CD14-positive monocyte (primary cell): ENCODE measurements around the gene WDR20. TPM values are rescaled to one million over a fixed set of nuclear protein-coding genes. Genes with fewer than 3 reads are reported as not detected.

ENCODE experiments used
- DNase-seq, 3 donors: peaks; one replicate each; pipeline ENCODE4 v3.0.0-alpha.2; 2011 to 2022
- H2AFZ ChIP-seq: 2 replicates; pipeline ENCODE4 v1.6.0; 2012; ENCODE audit warnings: mild to moderate bottlenecking, low read depth, low read length, inconsistent platforms; ENCODE audit not compliant: insufficient read depth, poor library complexity, severe bottlenecking
- H3K27ac ChIP-seq, 2 donors: 1 replicate in 1 of 2; 2 replicates in 1 of 2; pipeline ENCODE4 v1.5.1; 2012 to 2013; ENCODE audit warnings: low read length in 2 of 2, control low read depth in 1 of 2, inconsistent platforms in 1 of 2, low read depth in 1 of 2, mild to moderate bottlenecking in 1 of 2
- H3K27me3 ChIP-seq, 2 donors: one replicate each; pipeline versions ENCODE4 v1.6.0 to v1.6.1; 2011 to 2013; ENCODE audit warnings: low read length in 2 of 2; ENCODE audit not compliant: control insufficient read depth in 2 of 2, insufficient read depth in 2 of 2
- H3K36me3 ChIP-seq, 2 donors: replicated peaks in 1 of 2; 1 replicate in 1 of 2; 2 replicates in 1 of 2; pipeline versions ENCODE4 v1.5.1 to v1.6.1; 2012 to 2013; ENCODE audit warnings: low read length in 2 of 2, control low read depth in 1 of 2, inconsistent platforms in 1 of 2, mild to moderate bottlenecking in 1 of 2; ENCODE audit not compliant: insufficient read depth in 2 of 2, control insufficient read depth in 1 of 2
- H3K4me1 ChIP-seq, 2 donors: 1 replicate in 1 of 2; 2 replicates in 1 of 2; pipeline versions ENCODE4 v1.5.1 to v1.6.1; 2012 to 2013; ENCODE audit warnings: low read length in 2 of 2, control low read depth in 1 of 2, inconsistent platforms in 1 of 2, mild to moderate bottlenecking in 1 of 2, moderate library complexity in 1 of 2; ENCODE audit not compliant: insufficient read depth in 2 of 2, control insufficient read depth in 1 of 2
- H3K4me2 ChIP-seq: replicated peaks from 2 replicates; pipeline ENCODE3; 2012; ENCODE audit warnings: low read length, moderate library complexity, mild to moderate bottlenecking; ENCODE audit not compliant: poor library complexity, severe bottlenecking; ENCODE audit errors: extremely low read depth
- H3K4me3 ChIP-seq, 3 experiments: fragments of 200-600 bp in 1 of 3; sonication (generic) in 1 of 3; replicated peaks in 1 of 3; 1 replicate in 2 of 3; 2 replicates in 1 of 3; pipeline ENCODE4 v1.5.1; 2011 to 2013; ENCODE audit warnings: low read length in 3 of 3, mild to moderate bottlenecking in 3 of 3, control low read depth in 2 of 3, low read depth in 2 of 3, inconsistent platforms in 1 of 3, moderate library complexity in 1 of 3
- H3K79me2 ChIP-seq: 2 replicates; pipeline ENCODE4 v1.6.0; 2012; ENCODE audit warnings: mild to moderate bottlenecking, control low read depth, inconsistent platforms, low read length, moderate library complexity; ENCODE audit not compliant: insufficient read depth
- H3K9ac ChIP-seq: 2 replicates; pipeline ENCODE4 v1.6.0; 2017; ENCODE audit warnings: low read length, mild to moderate bottlenecking; ENCODE audit not compliant: insufficient read depth, poor library complexity, severe bottlenecking
- H3K9me3 ChIP-seq, 2 donors: replicated peaks in 1 of 2; 1 replicate in 1 of 2; 2 replicates in 1 of 2; pipeline versions ENCODE4 v1.5.1 to v1.6.1; 2012 to 2013; ENCODE audit warnings: low read length in 2 of 2, control low read depth in 1 of 2; ENCODE audit not compliant: control insufficient read depth in 1 of 2, insufficient read depth in 1 of 2
- H4K20me1 ChIP-seq: 2 replicates; pipeline ENCODE4 v1.6.0; 2012; ENCODE audit warnings: mild to moderate bottlenecking, low read length, control low read depth, moderate library complexity; ENCODE audit not compliant: insufficient read depth
- H3K27ac Mint-ChIP-seq, 7 donors: one replicate each; pipeline ENCODE4 v1.8.0; 2020; ENCODE audit warnings: mild to moderate bottlenecking in 7 of 7, mixed read lengths in 7 of 7, moderate library complexity in 6 of 7, inconsistent platforms in 2 of 7
- H3K27me3 Mint-ChIP-seq, 3 donors: one replicate each; pipeline ENCODE4 v1.8.0; 2021 to 2022; ENCODE audit warnings: low read depth in 3 of 3, mild to moderate bottlenecking in 3 of 3, mixed read lengths in 3 of 3, moderate library complexity in 3 of 3, inconsistent platforms in 1 of 3
- H3K36me3 Mint-ChIP-seq, 2 donors: one replicate each; pipeline ENCODE4 v1.8.0; 2020; ENCODE audit warnings: mixed read lengths in 2 of 2, inconsistent platforms in 1 of 2, mild to moderate bottlenecking in 1 of 2
- H3K4me1 Mint-ChIP-seq: one replicate; pipeline ENCODE4 v1.8.0; 2020; ENCODE audit warnings: mild to moderate bottlenecking, mixed read lengths
- H3K4me3 Mint-ChIP-seq, 2 donors: one replicate each; pipeline ENCODE4 v1.8.0; 2020; ENCODE audit warnings: mild to moderate bottlenecking in 2 of 2, mixed read lengths in 2 of 2, moderate library complexity in 1 of 2
- H3K9me3 Mint-ChIP-seq, 7 donors: one replicate each; pipeline ENCODE4 v1.8.0; 2020 to 2022; ENCODE audit warnings: mixed read lengths in 7 of 7, mild to moderate bottlenecking in 6 of 7, moderate library complexity in 6 of 7, inconsistent platforms in 2 of 7
- WGBS: methylation state at CpG from one replicate; pipeline ENCODE4 v1.1.5; 2013; ENCODE audit warnings: missing lambda C conversion rate; ENCODE audit not compliant: insufficient coverage; 5-methylcytosine and 5-hydroxymethylcytosine counted together
- intact Hi-C, 2 donors: fragments of 100-400 bp; cut with micrococcal nuclease; formaldehyde crosslinking; loops; one replicate each; pipeline versions ENCODE4 v1.15.0 to v1.15.1; 2023
- polyA plus RNA-seq, 3 donors: library from polyadenylated mRNA; depleted of rRNA in 1 of 3; unstranded in 2 of 3; stranded (reverse) in 1 of 3; fragments of 300-500 nt in 2 of 3; fragments of >200 nt in 1 of 3; fragmentation: Illumina TruSeq in 2 of 3; gene quantifications; 1 replicate in 2 of 3; 2 replicates in 1 of 3; pipeline ENCODE4 v1.2.3, GENCODE V29; 2012 to 2021
- TF ChIP-seq, protein P1 (sequence below): fragments of 200-600 bp; IDR thresholded peaks from one replicate; pipeline ENCODE4 v1.8.0; 2022; ENCODE audit warnings: antibody characterized with exemption, mild to moderate bottlenecking

WDR20 gene
- polyA plus RNA-seq, 3 donors, result 7.4 to 13.3 (median 9.0) TPM

DNA sequence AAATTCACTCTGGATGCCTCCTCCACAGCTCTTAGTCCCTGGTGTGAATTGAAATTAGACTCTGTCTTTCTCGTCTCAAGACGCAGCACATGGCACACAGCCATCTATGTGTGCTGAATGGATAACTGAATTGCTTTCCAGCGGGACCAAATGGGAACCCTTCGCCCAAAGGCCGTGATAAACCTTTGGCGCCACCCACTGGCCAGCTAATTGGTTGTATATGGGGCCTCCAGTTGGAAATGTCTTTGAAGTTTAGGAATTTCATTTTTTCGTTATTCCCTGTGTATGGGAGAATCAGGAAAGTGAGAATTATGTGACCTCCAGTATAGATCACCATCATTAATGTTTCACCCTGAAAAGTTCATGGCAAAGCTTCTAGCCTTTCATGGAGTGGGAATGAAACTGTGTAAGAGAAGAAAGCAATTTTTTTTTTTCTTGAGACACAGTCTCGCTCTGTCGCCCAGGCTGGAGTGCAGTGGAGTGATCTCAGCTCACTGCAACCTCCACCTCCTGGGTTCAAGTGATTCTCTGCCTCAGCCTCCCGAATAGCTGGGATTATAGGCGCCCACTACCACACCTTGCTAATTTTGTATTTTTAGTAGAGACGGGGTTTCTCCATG lies 43.0 kb upstream of the WDR20 start:
- Mint-ChIP-seq H3K4me3 (no peak overlapping the region), H3K4me1 (peaks cover 2% of the 10 kb centered on the region), H3K36me3 (no peaks in the 10 kb centered on the region), H3K27ac (peak overlapping the region in 1 of 7 donors; percentile 4), H3K27me3 (peaks cover 5 to 16% (median 10%) of the 10 kb centered on the region in 3 donors), H3K9me3 (no peaks in the 10 kb centered on the region)
- Histone ChIP-seq H3K9ac (no peak overlapping the region), H3K4me2 (no peak overlapping the region), H3K9me3 (no peaks in the 10 kb centered on the region), H4K20me1 (no peaks in the 10 kb centered on the region), H3K27ac (no peak overlapping the region), H3K27me3 (peaks cover 0 to 9% of the 10 kb centered on the region in 2 donors), H3K79me2 (no peaks in the 10 kb centered on the region), H3K36me3 (no peaks in the 10 kb centered on the region), H3K4me1 (no peaks in the 10 kb centered on the region), H2AFZ (no peak overlapping the region), H3K4me3 (no peak overlapping the region)
- TF ChIP-seq, protein P1, sequence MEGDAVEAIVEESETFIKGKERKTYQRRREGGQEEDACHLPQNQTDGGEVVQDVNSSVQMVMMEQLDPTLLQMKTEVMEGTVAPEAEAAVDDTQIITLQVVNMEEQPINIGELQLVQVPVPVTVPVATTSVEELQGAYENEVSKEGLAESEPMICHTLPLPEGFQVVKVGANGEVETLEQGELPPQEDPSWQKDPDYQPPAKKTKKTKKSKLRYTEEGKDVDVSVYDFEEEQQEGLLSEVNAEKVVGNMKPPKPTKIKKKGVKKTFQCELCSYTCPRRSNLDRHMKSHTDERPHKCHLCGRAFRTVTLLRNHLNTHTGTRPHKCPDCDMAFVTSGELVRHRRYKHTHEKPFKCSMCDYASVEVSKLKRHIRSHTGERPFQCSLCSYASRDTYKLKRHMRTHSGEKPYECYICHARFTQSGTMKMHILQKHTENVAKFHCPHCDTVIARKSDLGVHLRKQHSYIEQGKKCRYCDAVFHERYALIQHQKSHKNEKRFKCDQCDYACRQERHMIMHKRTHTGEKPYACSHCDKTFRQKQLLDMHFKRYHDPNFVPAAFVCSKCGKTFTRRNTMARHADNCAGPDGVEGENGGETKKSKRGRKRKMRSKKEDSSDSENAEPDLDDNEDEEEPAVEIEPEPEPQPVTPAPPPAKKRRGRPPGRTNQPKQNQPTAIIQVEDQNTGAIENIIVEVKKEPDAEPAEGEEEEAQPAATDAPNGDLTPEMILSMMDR, result peak; percentile 87
- intact Hi-C loops, result loop anchor here (2.0 to 10.0 kb wide), 3 partner anchors 34 to 134 kb away; partner anchors contain the start of gene DYNC1H1 (in 1 of the 2)
- DNase-seq, result peak; percentile 42 to 70 (median 60)
- WGBS, result 0% methylated on average over 6 of the region's 12 CpGs

DNA sequence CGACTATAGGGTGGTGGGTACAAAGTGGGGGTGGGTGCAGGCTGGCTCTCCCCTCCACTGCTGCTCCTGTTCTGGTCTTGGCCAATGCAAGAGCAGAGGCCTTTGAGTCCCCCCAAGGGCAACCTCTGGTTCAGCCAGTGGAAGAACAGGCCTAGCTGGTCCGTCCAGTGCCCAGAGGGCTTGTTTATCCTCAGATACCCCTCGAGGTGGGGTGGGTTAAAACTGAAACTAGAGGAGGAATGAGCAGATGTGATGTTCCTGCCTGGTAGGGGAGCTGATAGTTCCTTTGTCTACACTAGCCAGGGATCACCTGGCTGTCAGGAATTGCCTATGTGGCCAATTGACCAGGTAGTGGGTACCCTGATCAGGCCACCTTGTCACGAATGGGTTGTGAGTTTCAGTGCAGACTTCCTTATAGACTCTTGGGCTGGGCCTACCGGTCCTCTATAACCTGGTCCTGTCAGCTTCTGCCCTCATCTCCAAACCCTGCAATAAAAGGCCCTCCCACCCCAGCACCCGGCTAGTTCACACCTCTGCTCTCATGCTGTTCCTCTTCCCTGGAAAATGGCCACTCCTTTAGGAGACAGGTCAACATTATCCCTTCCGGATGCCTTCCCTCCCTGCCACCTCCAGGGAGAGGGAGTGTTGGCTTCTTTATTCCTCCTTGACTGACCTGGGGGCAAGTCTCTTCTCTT lies 42.1 kb upstream of the WDR20 start:
- WGBS, result 73% methylated on average over 5 of the region's 7 CpGs
- H3K4me3 ChIP-seq, result no peak overlapping the region
- H3K9me3 ChIP-seq, result no peaks in the 10 kb centered on the region
- H3K36me3 ChIP-seq, result no peaks in the 10 kb centered on the region
- no peak overlapping the region for H3K27ac ChIP-seq
- Mint-ChIP-seq H3K27me3 (peaks cover 5 to 16% (median 10%) of the 10 kb centered on the region in 3 donors), H3K27ac (no peak overlapping the region), H3K36me3 (no peaks in the 10 kb centered on the region), H3K4me1 (peaks cover 2% of the 10 kb centered on the region), H3K9me3 (peaks cover 0 to 1% (median 0%) of the 10 kb centered on the region in 7 donors), H3K4me3 (no peak overlapping the region)
- no peak overlapping the region for H3K4me2 ChIP-seq
- no peak overlapping the region for H2AFZ ChIP-seq
- H4K20me1 ChIP-seq, result no peaks in the 10 kb centered on the region
- H3K79me2 ChIP-seq, result no peaks in the 10 kb centered on the region
- intact Hi-C loops, result loop anchor here (2.0 to 10.0 kb wide), 3 partner anchors 35 to 135 kb away; partner anchors contain the start of gene DYNC1H1 (in 1 of the 2)
- DNase-seq, result no peak
- no peak overlapping the region for H3K9ac ChIP-seq
- peaks cover 0 to 9% of the 10 kb centered on the region in 2 donors for H3K27me3 ChIP-seq
- H3K4me1 ChIP-seq, result peaks cover 0 to under 1% of the 10 kb centered on the region in 2 donors
- TF ChIP-seq, protein P1, result no peak
